ENCODE measurements around the gene CLMN.

GRCh38 chr14:95163666-95164065 is 156.0 kb downstream of the CLMN start:
- TF ChIP-seq CTCF (IDR thresholded peaks at IDR 0.05; ENCODE audit: poor library complexity, severe bottlenecking) (no peak), EZH2 (IDR thresholded peaks at IDR 0.05; ENCODE audit: borderline replicate concordance, insufficient read depth, low read length, poor library complexity, severe bottlenecking) (no peak)

All from neural cell (in vitro differentiated cells).